ENCODE data around the gene MAPK11.

DNA sequence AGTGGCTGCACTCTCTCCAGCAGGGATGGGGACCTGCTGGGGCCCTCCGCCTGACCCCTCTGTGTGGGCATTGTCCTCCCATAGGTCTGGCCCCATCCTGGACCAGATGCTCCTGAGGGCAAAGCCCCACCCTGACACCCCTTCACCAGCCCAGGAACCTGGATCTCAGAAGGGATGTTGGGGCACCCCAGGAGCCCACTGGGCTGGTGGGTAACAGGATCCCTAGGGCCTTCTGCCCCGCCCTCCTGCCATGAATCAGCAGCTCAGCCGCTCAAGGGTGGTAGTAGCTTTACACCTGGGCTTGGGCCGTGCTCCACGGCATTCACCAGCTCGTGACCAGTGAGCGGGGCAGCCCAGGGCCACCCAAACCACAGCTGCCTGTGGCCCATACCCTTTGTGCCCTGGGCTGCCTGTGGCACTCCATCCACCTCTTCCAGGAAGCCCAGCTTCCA, 7.7 kb downstream of the MAPK11 start:
- TF ChIP-seq, protein P1, sequence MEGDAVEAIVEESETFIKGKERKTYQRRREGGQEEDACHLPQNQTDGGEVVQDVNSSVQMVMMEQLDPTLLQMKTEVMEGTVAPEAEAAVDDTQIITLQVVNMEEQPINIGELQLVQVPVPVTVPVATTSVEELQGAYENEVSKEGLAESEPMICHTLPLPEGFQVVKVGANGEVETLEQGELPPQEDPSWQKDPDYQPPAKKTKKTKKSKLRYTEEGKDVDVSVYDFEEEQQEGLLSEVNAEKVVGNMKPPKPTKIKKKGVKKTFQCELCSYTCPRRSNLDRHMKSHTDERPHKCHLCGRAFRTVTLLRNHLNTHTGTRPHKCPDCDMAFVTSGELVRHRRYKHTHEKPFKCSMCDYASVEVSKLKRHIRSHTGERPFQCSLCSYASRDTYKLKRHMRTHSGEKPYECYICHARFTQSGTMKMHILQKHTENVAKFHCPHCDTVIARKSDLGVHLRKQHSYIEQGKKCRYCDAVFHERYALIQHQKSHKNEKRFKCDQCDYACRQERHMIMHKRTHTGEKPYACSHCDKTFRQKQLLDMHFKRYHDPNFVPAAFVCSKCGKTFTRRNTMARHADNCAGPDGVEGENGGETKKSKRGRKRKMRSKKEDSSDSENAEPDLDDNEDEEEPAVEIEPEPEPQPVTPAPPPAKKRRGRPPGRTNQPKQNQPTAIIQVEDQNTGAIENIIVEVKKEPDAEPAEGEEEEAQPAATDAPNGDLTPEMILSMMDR (conservative IDR thresholded peaks at IDR 0.05; ENCODE audit: low read length) = no peak
- TF ChIP-seq EZH2phosphoT487 (IDR thresholded peaks at IDR 0.05; ENCODE audit: borderline replicate concordance) = no peak
